Cardiac fibroblast (primary cell): Measurements from ENCODE around the gene PPIL3.

ENCODE experiments used
- DNase-seq, 2 donors: peaks; one replicate each; pipeline versions ENCODE4 v3.0.0 to v3.0.0-alpha.2; 2010; ENCODE audit warnings: low read depth in 2 of 2
- H3K4me3 ChIP-seq, 2 donors: replicated peaks in 1 of 2; 1 replicate in 1 of 2; 2 replicates in 1 of 2; pipeline ENCODE4 v1.5.1; 2011; ENCODE audit warnings: low read depth in 2 of 2, low read length in 2 of 2, mild to moderate bottlenecking in 2 of 2, moderate library complexity in 1 of 2
- CTCF ChIP-seq: IDR thresholded peaks from one replicate; pipeline ENCODE4 v1.5.1; 2011; ENCODE audit warnings: low read depth, mild to moderate bottlenecking, low read length, inconsistent platforms

PPIL3 gene

DNA sequence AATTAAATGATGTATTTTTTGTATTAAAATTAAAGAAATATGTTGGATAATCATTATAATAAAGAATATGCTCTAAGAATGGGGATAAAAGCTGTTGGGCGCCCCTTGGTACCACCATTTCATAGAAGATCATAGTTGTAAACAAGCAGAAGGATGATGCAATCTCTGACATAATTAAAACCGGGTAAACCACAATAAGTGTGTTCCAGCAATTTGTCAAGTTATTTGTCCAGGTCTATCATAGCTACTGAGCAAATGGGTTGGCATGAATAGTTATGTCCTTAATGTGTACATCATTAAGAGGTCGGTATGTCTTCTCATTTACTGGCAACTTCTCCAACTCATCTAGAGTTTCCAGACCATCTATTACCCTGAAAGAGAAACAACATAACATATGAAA lies 17.7 kb downstream of the PPIL3 start:
- TF ChIP-seq CTCF, result no peak
- DNase-seq, result no peak
- H3K4me3 ChIP-seq, result no peak overlapping the region

DNA sequence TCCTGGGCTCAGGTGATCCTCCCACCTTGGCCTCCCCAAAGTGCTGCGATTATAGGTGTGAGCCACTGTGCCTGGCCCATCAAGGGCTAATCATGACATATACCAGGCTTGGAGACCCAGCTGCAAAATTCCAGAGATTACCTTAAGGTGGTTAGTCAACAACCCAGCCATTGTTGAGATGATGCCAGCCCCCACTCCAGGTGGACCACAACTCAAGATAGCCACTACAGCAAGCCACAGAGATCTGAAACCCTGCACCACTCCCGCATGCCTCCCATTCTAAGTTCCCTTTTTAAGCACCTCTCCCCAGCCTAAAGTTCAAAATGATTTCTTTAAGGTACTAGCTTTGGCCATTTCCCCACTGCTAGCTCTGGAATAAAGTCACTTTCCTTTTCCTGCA lies 19.9 kb downstream of the PPIL3 start:
- no peak overlapping the region for H3K4me3 ChIP-seq
- no peak for TF ChIP-seq CTCF
- DNase-seq, result no peak

GRCh38 chr2:200864176-200865034 lies 24.5 kb downstream of the PPIL3 start, which contains the start of gene CLK1:
Gene CLK1 (minus strand): TSS chr2:200864658. CDS start chr2:200861862, 2,796 bp downstream.
- peak within 1 kb of the TSS; percentile 93 to 99 for H3K4me3 ChIP-seq
- peak; percentile 92 to 95 for DNase-seq
- TF ChIP-seq CTCF, result no peak

GRCh38 chr2:200863782-200864175 lies 25.1 kb downstream of the PPIL3 start:
- H3K4me3 ChIP-seq, result peak overlapping the region; percentile 93 to 99
- no peak for DNase-seq
- TF ChIP-seq CTCF, result no peak

GRCh38 chr2:200862532-200863000 lies 26.3 kb downstream of the PPIL3 start:
- peak; percentile 61 to 73 for DNase-seq
- TF ChIP-seq CTCF, result no peak
- H3K4me3 ChIP-seq, result peak overlapping the region; percentile 93 to 99

- peak overlapping the region; percentile 93 to 99 for H3K4me3 ChIP-seq
- DNase-seq, result no peak
- no peak for TF ChIP-seq CTCF
Observed at GRCh38 chr2:200861617-200862155, 27.2 kb downstream of the PPIL3 start.
